H1 (cell line): ENCODE measurements around the gene LDLR. TPM values are rescaled to one million over a fixed set of nuclear protein-coding genes. Genes with fewer than 3 reads are reported as not detected.

Experiments used
- CTCF ChIA-PET: fragments of 300-600 bp; sonication (Branson Sonifier 250); formaldehyde crosslinking; loops from one replicate; lab custom pipeline; 2021; ENCODE audit not compliant: partially characterized antibody; lab: Charles Lee
- POLR2A ChIA-PET: fragments of 300-600 bp; sonication (Branson Sonifier 250); formaldehyde crosslinking; loops from one replicate; lab custom pipeline; 2021; ENCODE audit warnings: inconsistent platforms; ENCODE audit not compliant: partially characterized antibody; lab: Charles Lee
- DNase-seq, 2 experiments: peaks; one replicate each; pipeline versions ENCODE4 v3.0.0 to v3.0.0-alpha.2; 2010 to 2022; ENCODE audit warnings: low spot score in 2 of 2, low read depth in 1 of 2, mixed read lengths in 1 of 2
- FAIRE-seq: peaks from 2 replicates; lab custom pipeline; 2011; peaks lifted over from hg19 to GRCh38; lab: Jason Lieb, UNC
- H2AFZ ChIP-seq: 2 replicates; pipeline ENCODE4 v1.8.1; 2012; ENCODE audit warnings: low read length, inconsistent platforms
- H2AK5ac ChIP-seq: 2 replicates; pipeline ENCODE4 v1.6.1; 2013; ENCODE audit warnings: low read depth, low read length
- H2BK120ac ChIP-seq: replicated peaks from 2 replicates; pipeline ENCODE3; 2013; ENCODE audit warnings: low read depth, low read length, inconsistent platforms
- H2BK12ac ChIP-seq: 2 replicates; pipeline ENCODE4 v1.6.1; 2013; ENCODE audit warnings: low read depth, low read length
- H2BK15ac ChIP-seq: 2 replicates; pipeline ENCODE4 v1.6.1; 2013; ENCODE audit warnings: low read length
- H2BK20ac ChIP-seq: 2 replicates; pipeline ENCODE4 v1.6.1; 2013; ENCODE audit warnings: low read length
- H2BK5ac ChIP-seq: 2 replicates; pipeline ENCODE4 v1.6.1; 2013; ENCODE audit warnings: low read depth, low read length
- H3K14ac ChIP-seq: 2 replicates; pipeline ENCODE4 v1.6.1; 2013; ENCODE audit warnings: inconsistent platforms; ENCODE audit not compliant: insufficient read length
- H3K18ac ChIP-seq: 2 replicates; pipeline ENCODE4 v1.6.1; 2013; ENCODE audit warnings: low read length; ENCODE audit errors: extremely low read depth
- H3K23ac ChIP-seq: 2 replicates; pipeline ENCODE4 v1.6.1; 2013; ENCODE audit warnings: inconsistent platforms; ENCODE audit not compliant: insufficient read length
- H3K23me2 ChIP-seq: 2 replicates; pipeline ENCODE4 v1.6.1; 2013; ENCODE audit warnings: low read depth, low read length
- H3K27ac ChIP-seq: 2 replicates; pipeline ENCODE4 v1.6.1; 2011; ENCODE audit warnings: low read depth, low read length, inconsistent platforms
- H3K27me3 ChIP-seq, 4 experiments: replicated peaks in 1 of 4; 1 replicate in 1 of 4; 2 replicates in 3 of 4; pipeline versions ENCODE4 v1.6.1 to v1.8.1; 2011 to 2013; ENCODE audit warnings: low read length in 3 of 4, mild to moderate bottlenecking in 3 of 4, inconsistent platforms in 2 of 4, mixed read lengths in 2 of 4, moderate library complexity in 1 of 4; ENCODE audit not compliant: control insufficient read depth in 3 of 4, insufficient read depth in 3 of 4; ENCODE audit errors: extremely low read depth in 1 of 4
- H3K36me3 ChIP-seq, 4 experiments: 2 replicates each; pipeline versions ENCODE4 v1.6.1 to v1.8.1; 2011 to 2013; ENCODE audit warnings: mild to moderate bottlenecking in 4 of 4, low read length in 3 of 4, moderate library complexity in 2 of 4, control low read depth in 1 of 4, inconsistent platforms in 1 of 4; ENCODE audit not compliant: insufficient read depth in 4 of 4, control insufficient read depth in 2 of 4
- H3K4ac ChIP-seq: replicated peaks from 2 replicates; pipeline ENCODE3; 2013; ENCODE audit warnings: low read length, low read depth, mixed read lengths, inconsistent platforms; ENCODE audit not compliant: insufficient read length
- H3K4me1 ChIP-seq, 4 experiments: replicated peaks in 1 of 4; 1 replicate in 1 of 4; 2 replicates in 3 of 4; pipeline versions ENCODE4 v1.6.1 to v1.8.1; 2011 to 2013; ENCODE audit warnings: low read length in 3 of 4, inconsistent platforms in 2 of 4, mixed read lengths in 1 of 4; ENCODE audit not compliant: insufficient read depth in 4 of 4, control insufficient read depth in 3 of 4
- H3K4me2 ChIP-seq, 2 experiments: 2 replicates each; pipeline versions ENCODE4 v1.6.1 to v1.8.1; 2011 to 2013; ENCODE audit warnings: low read depth in 2 of 2, low read length in 2 of 2, control low read depth in 1 of 2, inconsistent platforms in 1 of 2, mild to moderate bottlenecking in 1 of 2; ENCODE audit not compliant: insufficient read depth in 1 of 2
- H3K4me3 ChIP-seq, 4 experiments: fragments of 200-600, 300-600 bp in 1 of 4; sonication (generic), shearing (Covaris generic), sonication (Bioruptor Twin) in 1 of 4; 2 replicates each; pipeline versions ENCODE4 v1.5.1 to v1.8.1; 2011 to 2016; ENCODE audit warnings: low read length in 4 of 4, low read depth in 3 of 4, control low read depth in 2 of 4, inconsistent platforms in 2 of 4, mild to moderate bottlenecking in 2 of 4, mixed read lengths in 1 of 4, moderate library complexity in 1 of 4; ENCODE audit not compliant: insufficient read depth in 2 of 4; ENCODE audit errors: extremely low read depth in 1 of 4
- H3K56ac ChIP-seq: replicated peaks from 2 replicates; pipeline ENCODE3; 2013; ENCODE audit warnings: low read depth, mild to moderate bottlenecking, mixed read lengths, low read length, inconsistent platforms; ENCODE audit not compliant: insufficient read length
- H3K79me1 ChIP-seq: 2 replicates; pipeline ENCODE4 v1.6.1; 2013; ENCODE audit warnings: low read depth, low read length, control low read depth
- H3K79me2 ChIP-seq, 2 experiments: 2 replicates each; pipeline versions ENCODE4 v1.6.1 to v1.8.1; 2012 to 2013; ENCODE audit warnings: low read length in 2 of 2, mild to moderate bottlenecking in 2 of 2, inconsistent platforms in 1 of 2; ENCODE audit not compliant: insufficient read depth in 2 of 2, control insufficient read depth in 1 of 2
- H3K9ac ChIP-seq, 4 experiments: replicated peaks in 1 of 4; 1 replicate in 1 of 4; 2 replicates in 3 of 4; pipeline versions ENCODE4 v1.6.1 to v1.8.1; 2011 to 2013; ENCODE audit warnings: low read depth in 3 of 4, low read length in 3 of 4, control low read depth in 2 of 4, mild to moderate bottlenecking in 2 of 4, moderate library complexity in 2 of 4, inconsistent platforms in 1 of 4; ENCODE audit errors: extremely low read depth in 1 of 4
- H3K9me3 ChIP-seq, 2 experiments: 2 replicates each; pipeline versions ENCODE4 v1.6.1 to v1.8.1; 2012 to 2013; ENCODE audit warnings: mild to moderate bottlenecking in 2 of 2, moderate library complexity in 2 of 2, control low read depth in 1 of 2, inconsistent platforms in 1 of 2, low read depth in 1 of 2, low read length in 1 of 2, mixed read lengths in 1 of 2; ENCODE audit not compliant: insufficient read depth in 2 of 2
- H4K20me1 ChIP-seq, 2 experiments: replicated peaks in 1 of 2; 2 replicates each; pipeline versions ENCODE3 to v1.8.1; 2011 to 2013; ENCODE audit warnings: inconsistent platforms in 2 of 2, low read length in 2 of 2, mild to moderate bottlenecking in 1 of 2; ENCODE audit not compliant: insufficient read depth in 2 of 2, control insufficient read depth in 1 of 2
- H4K5ac ChIP-seq: 2 replicates; pipeline ENCODE4 v1.6.1; 2013; ENCODE audit warnings: low read length, low read depth, mixed read lengths, inconsistent platforms; ENCODE audit not compliant: insufficient read length
- H4K8ac ChIP-seq: 2 replicates; pipeline ENCODE4 v1.8.0; 2013; ENCODE audit warnings: mild to moderate bottlenecking, moderate library complexity, low read length, inconsistent platforms; ENCODE audit not compliant: insufficient read depth; ENCODE audit errors: extremely low read depth
- H4K91ac ChIP-seq: replicated peaks from 2 replicates; pipeline ENCODE3; 2013; ENCODE audit warnings: low read length, mixed read lengths, inconsistent platforms; ENCODE audit not compliant: insufficient read length
- BCL11A ChIP-seq, 2 experiments: IDR thresholded peaks; one replicate each; pipeline ENCODE4 v1.6.1; 2011; ENCODE audit warnings: low read depth in 2 of 2, low read length in 2 of 2, mild to moderate bottlenecking in 2 of 2
- CBX5 ChIP-seq: fragments of 300-800, 300-1000 bp; sonication (generic); IDR thresholded peaks from 2 replicates; pipeline ENCODE4 v1.7.1; 2016; ENCODE audit warnings: antibody characterized with exemption, low read length, low read depth
- KDM5A ChIP-seq: fragments of 200-600 bp; IDR thresholded peaks from 2 replicates; pipeline ENCODE4 v1.7.1; 2012; ENCODE audit warnings: mild to moderate bottlenecking, low read length, inconsistent platforms, mixed read lengths
- RNF2 ChIP-seq: fragments of 200-900, 300-1000 bp; sonication (generic); IDR thresholded peaks from 2 replicates; pipeline ENCODE4 v1.7.1; 2016; ENCODE audit warnings: borderline replicate concordance, low read depth, mild to moderate bottlenecking, antibody characterized with exemption, low read length; ENCODE audit not compliant: poor library complexity, severe bottlenecking; ENCODE audit errors: missing control alignments
- SIX5 ChIP-seq: IDR thresholded peaks from 2 replicates; pipeline ENCODE4 v1.6.1; 2011; ENCODE audit warnings: mild to moderate bottlenecking, low read depth, low read length
- SP2 ChIP-seq: IDR thresholded peaks from 2 replicates; pipeline ENCODE4 v1.6.1; 2012; ENCODE audit warnings: mild to moderate bottlenecking, low read length, inconsistent platforms
- TBP ChIP-seq: IDR thresholded peaks from 2 replicates; pipeline ENCODE4 v1.6.1; 2011; ENCODE audit warnings: low read depth, low read length, improper control_type of control experiment
- TCF12 ChIP-seq: IDR thresholded peaks from 2 replicates; pipeline ENCODE4 v1.6.1; 2011; ENCODE audit warnings: low read depth, mild to moderate bottlenecking, low read length
- WGBS, 2 experiments: shearing (Covaris generic) in 1 of 2; methylation state at CpG; one replicate each; pipeline versions ENCODE4 v1.1.6 to v1.1.7; 2013 to 2015; ENCODE audit warnings: low lambda C conversion rate in 2 of 2, mixed read lengths in 2 of 2, inconsistent platforms in 1 of 2, low coverage in 1 of 2, missing lambda C conversion rate in 1 of 2; ENCODE audit not compliant: insufficient replicate concordance in 2 of 2, insufficient coverage in 1 of 2, insufficient read length in 1 of 2; ENCODE audit errors: extremely low coverage in 1 of 2, missing lambda C conversion rate in 1 of 2; 5-methylcytosine and 5-hydroxymethylcytosine counted together
- polyA plus RNA-seq, 7 experiments: library from polyadenylated mRNA; depleted of rRNA in 3 of 7; stranded (reverse) in 5 of 7; unstranded in 2 of 7; fragments of >200 nt in 5 of 7; fragments of 200-250 nt in 2 of 7; gene quantifications; 1 replicate in 5 of 7; 2 replicates in 1 of 7; 4 replicates in 1 of 7; pipeline versions ENCODE4 v1.2.1 to v1.2.3, GENCODE V29; 2011 to 2013; ENCODE audit warnings: missing spikeins in 2 of 7, mixed read lengths in 2 of 7
- total RNA-seq: library from RNA; stranded (reverse); fragmentation: NEBNext Ultra II Directional; extraction: Animal tissue kit (Norgen Biotek cat#: 25700); gene quantifications from 2 replicates; pipeline ENCODE4 v1.2.1, GENCODE V29; 2021

The LDLR gene
- total and polyA plus RNA-seq, 2 of the 8 experiments (the other 6 are each of a cell fraction or from before 2014, with no cell fraction given), result 70.1 to 118 TPM

GRCh38 chr19:11151181-11151580 is 61.9 kb downstream of the LDLR start:
- POLR2A ChIA-PET, result interaction anchor here (0.7 to 1.8 kb wide), 3 partner anchors 13 to 70 kb away, joined by 3 to 4 read pairs (median 4); no protein-coding TSS in a partner anchor

More at GRCh38 chr19:11151181-11151580, 61.9 kb downstream of the LDLR start:
- Histone ChIP-seq H2AFZ (no peak overlapping the region), H3K9ac (no peak overlapping the region), H3K56ac (no peak overlapping the region), H3K4me2 (no peak overlapping the region), H3K18ac (no peak overlapping the region), H3K4me3 (no peak overlapping the region), H4K8ac (no peak overlapping the region), H4K20me1 (peaks cover 0 to 3% of the 10 kb centered on the region in 2 experiments), H3K4me1 (peaks cover 0 to 3% (median 0%) of the 10 kb centered on the region in 4 experiments; a peak in 1 of 7 replicates), H3K79me2 (peaks cover 7 to 21% of the 10 kb centered on the region in 2 experiments; a peak in 3 of 4 replicates), H3K36me3 (peaks cover 3 to 21% (median 11%) of the 10 kb centered on the region in 4 experiments; a peak in 7 of 8 replicates), H4K91ac (no peak overlapping the region), H3K14ac (no peak overlapping the region), H3K27me3 (no peaks in the 10 kb centered on the region), H2BK20ac (no peak overlapping the region), H2BK120ac (no peak overlapping the region), H2BK12ac (no peak overlapping the region), H2BK5ac (no peak overlapping the region), H3K4ac (no peak overlapping the region), H3K9me3 (no peaks in the 10 kb centered on the region), H2AK5ac (no peak overlapping the region), H4K5ac (no peak overlapping the region), H3K23ac (no peak overlapping the region), H3K27ac (no peak overlapping the region), H2BK15ac (no peak overlapping the region), H3K23me2 (no peaks in the 10 kb centered on the region; the same call in 1 of the 2 replicates)
- CTCF ChIA-PET, result interaction anchor here (0.6 to 2.1 kb wide), 3 partner anchors 13 to 249 kb away, joined by 3 to 4 read pairs (median 4); no protein-coding TSS in a partner anchor
- WGBS, 2 experiments, result 97% methylated on average over 7 of the region's 7 CpGs; no CpG with 5 or more reads in 1 of the 2 experiments
- TF ChIP-seq RNF2 (no peak), TCF12 (no peak), SP2 (no peak), CBX5 (no peak), BCL11A (IDR thresholded peaks at IDR 0.05; ENCODE audit: low read depth in 2 of 2, low read length in 2 of 2) (no peak), TBP (no peak), SIX5 (no peak), KDM5A (no peak)
- TF ChIP-seq, all 59 proteins: peak for 0
- H3K79me1 ChIP-seq, result peaks cover 2% of the 10 kb centered on the region
- DNase-seq (no peak), FAIRE-seq (no peak)
